CD14-positive monocyte (primary cell): ENCODE data around the gene HOXD11. TPM values are rescaled to one million over a fixed set of nuclear protein-coding genes. Genes with fewer than 3 reads are reported as not detected.

ENCODE experiments used
- DNase-seq, 3 donors: peaks; one replicate each; pipeline ENCODE4 v3.0.0-alpha.2; 2011 to 2022
- H2AFZ ChIP-seq: 2 replicates; pipeline ENCODE4 v1.6.0; 2012; ENCODE audit warnings: mild to moderate bottlenecking, low read depth, low read length, inconsistent platforms; ENCODE audit not compliant: insufficient read depth, poor library complexity, severe bottlenecking
- H3K27ac ChIP-seq, 2 donors: 1 replicate in 1 of 2; 2 replicates in 1 of 2; pipeline ENCODE4 v1.5.1; 2012 to 2013; ENCODE audit warnings: low read length in 2 of 2, control low read depth in 1 of 2, inconsistent platforms in 1 of 2, low read depth in 1 of 2, mild to moderate bottlenecking in 1 of 2
- H3K27me3 ChIP-seq, 2 donors: one replicate each; pipeline versions ENCODE4 v1.6.0 to v1.6.1; 2011 to 2013; ENCODE audit warnings: low read length in 2 of 2; ENCODE audit not compliant: control insufficient read depth in 2 of 2, insufficient read depth in 2 of 2
- H3K36me3 ChIP-seq, 2 donors: replicated peaks in 1 of 2; 1 replicate in 1 of 2; 2 replicates in 1 of 2; pipeline versions ENCODE4 v1.5.1 to v1.6.1; 2012 to 2013; ENCODE audit warnings: low read length in 2 of 2, control low read depth in 1 of 2, inconsistent platforms in 1 of 2, mild to moderate bottlenecking in 1 of 2; ENCODE audit not compliant: insufficient read depth in 2 of 2, control insufficient read depth in 1 of 2
- H3K4me1 ChIP-seq, 2 donors: 1 replicate in 1 of 2; 2 replicates in 1 of 2; pipeline versions ENCODE4 v1.5.1 to v1.6.1; 2012 to 2013; ENCODE audit warnings: low read length in 2 of 2, control low read depth in 1 of 2, inconsistent platforms in 1 of 2, mild to moderate bottlenecking in 1 of 2, moderate library complexity in 1 of 2; ENCODE audit not compliant: insufficient read depth in 2 of 2, control insufficient read depth in 1 of 2
- H3K4me2 ChIP-seq: replicated peaks from 2 replicates; pipeline ENCODE3; 2012; ENCODE audit warnings: low read length, moderate library complexity, mild to moderate bottlenecking; ENCODE audit not compliant: poor library complexity, severe bottlenecking; ENCODE audit errors: extremely low read depth
- H3K4me3 ChIP-seq, 3 experiments: fragments of 200-600 bp in 1 of 3; sonication (generic) in 1 of 3; replicated peaks in 1 of 3; 1 replicate in 2 of 3; 2 replicates in 1 of 3; pipeline ENCODE4 v1.5.1; 2011 to 2013; ENCODE audit warnings: low read length in 3 of 3, mild to moderate bottlenecking in 3 of 3, control low read depth in 2 of 3, low read depth in 2 of 3, inconsistent platforms in 1 of 3, moderate library complexity in 1 of 3
- H3K79me2 ChIP-seq: 2 replicates; pipeline ENCODE4 v1.6.0; 2012; ENCODE audit warnings: mild to moderate bottlenecking, control low read depth, inconsistent platforms, low read length, moderate library complexity; ENCODE audit not compliant: insufficient read depth
- H3K9ac ChIP-seq: 2 replicates; pipeline ENCODE4 v1.6.0; 2017; ENCODE audit warnings: low read length, mild to moderate bottlenecking; ENCODE audit not compliant: insufficient read depth, poor library complexity, severe bottlenecking
- H3K9me3 ChIP-seq, 2 donors: replicated peaks in 1 of 2; 1 replicate in 1 of 2; 2 replicates in 1 of 2; pipeline versions ENCODE4 v1.5.1 to v1.6.1; 2012 to 2013; ENCODE audit warnings: low read length in 2 of 2, control low read depth in 1 of 2; ENCODE audit not compliant: control insufficient read depth in 1 of 2, insufficient read depth in 1 of 2
- H4K20me1 ChIP-seq: 2 replicates; pipeline ENCODE4 v1.6.0; 2012; ENCODE audit warnings: mild to moderate bottlenecking, low read length, control low read depth, moderate library complexity; ENCODE audit not compliant: insufficient read depth
- H3K27ac Mint-ChIP-seq, 7 donors: one replicate each; pipeline ENCODE4 v1.8.0; 2020; ENCODE audit warnings: mild to moderate bottlenecking in 7 of 7, mixed read lengths in 7 of 7, moderate library complexity in 6 of 7, inconsistent platforms in 2 of 7
- H3K27me3 Mint-ChIP-seq, 3 donors: one replicate each; pipeline ENCODE4 v1.8.0; 2021 to 2022; ENCODE audit warnings: low read depth in 3 of 3, mild to moderate bottlenecking in 3 of 3, mixed read lengths in 3 of 3, moderate library complexity in 3 of 3, inconsistent platforms in 1 of 3
- H3K36me3 Mint-ChIP-seq, 2 donors: one replicate each; pipeline ENCODE4 v1.8.0; 2020; ENCODE audit warnings: mixed read lengths in 2 of 2, inconsistent platforms in 1 of 2, mild to moderate bottlenecking in 1 of 2
- H3K4me1 Mint-ChIP-seq: one replicate; pipeline ENCODE4 v1.8.0; 2020; ENCODE audit warnings: mild to moderate bottlenecking, mixed read lengths
- H3K4me3 Mint-ChIP-seq, 2 donors: one replicate each; pipeline ENCODE4 v1.8.0; 2020; ENCODE audit warnings: mild to moderate bottlenecking in 2 of 2, mixed read lengths in 2 of 2, moderate library complexity in 1 of 2
- H3K9me3 Mint-ChIP-seq, 7 donors: one replicate each; pipeline ENCODE4 v1.8.0; 2020 to 2022; ENCODE audit warnings: mixed read lengths in 7 of 7, mild to moderate bottlenecking in 6 of 7, moderate library complexity in 6 of 7, inconsistent platforms in 2 of 7
- CTCF ChIP-seq: fragments of 200-600 bp; IDR thresholded peaks from one replicate; pipeline ENCODE4 v1.8.0; 2022; ENCODE audit warnings: antibody characterized with exemption, mild to moderate bottlenecking
- WGBS: methylation state at CpG from one replicate; pipeline ENCODE4 v1.1.5; 2013; ENCODE audit warnings: missing lambda C conversion rate; ENCODE audit not compliant: insufficient coverage; 5-methylcytosine and 5-hydroxymethylcytosine counted together
- intact Hi-C, 2 donors: fragments of 100-400 bp; cut with micrococcal nuclease; formaldehyde crosslinking; loops; one replicate each; pipeline versions ENCODE4 v1.15.0 to v1.15.1; 2023
- polyA plus RNA-seq, 3 donors: library from polyadenylated mRNA; depleted of rRNA in 1 of 3; unstranded in 2 of 3; stranded (reverse) in 1 of 3; fragments of 300-500 nt in 2 of 3; fragments of >200 nt in 1 of 3; fragmentation: Illumina TruSeq in 2 of 3; gene quantifications; 1 replicate in 2 of 3; 2 replicates in 1 of 3; pipeline ENCODE4 v1.2.3, GENCODE V29; 2012 to 2021
- small RNA-seq: library from RNA; depleted of rRNA; stranded (forward); fragments of <200 nt; gene quantifications from one replicate; pipeline ENCODE3, GENCODE V24; 2012; ENCODE audit warnings: low read depth; ENCODE audit not compliant: insufficient read length

HOXD11 gene
- polyA plus RNA-seq, 3 donors, result not detected

GRCh38 chr2:176158855-176159662, 52.0 kb downstream of the HOXD11 start:
- Histone ChIP-seq H3K27me3 (peaks cover 86 to 100% of the 10 kb centered on the region in 2 donors), H3K36me3 (no peaks in the 10 kb centered on the region), H3K4me2 (no peak overlapping the region), H3K9me3 (peaks cover 4 to 41% of the 10 kb centered on the region in 2 donors), H2AFZ (no peak overlapping the region), H3K9ac (no peak overlapping the region), H3K79me2 (no peaks in the 10 kb centered on the region), H3K4me3 (no peak overlapping the region), H3K4me1 (no peaks in the 10 kb centered on the region), H4K20me1 (no peaks in the 10 kb centered on the region), H3K27ac (no peak overlapping the region)
- no peak for TF ChIP-seq CTCF
- H3K36me3 Mint-ChIP-seq, result peaks cover 0 to 6% of the 10 kb centered on the region in 2 donors
- H3K4me1 Mint-ChIP-seq, result peaks cover 9% of the 10 kb centered on the region
- intact Hi-C loops, result no loop called here
- no peak for DNase-seq
- peaks cover 0 to 42% (median 23%) of the 10 kb centered on the region in 7 donors for H3K9me3 Mint-ChIP-seq
- no peak overlapping the region for H3K27ac Mint-ChIP-seq
- peak overlapping the region in 1 of 2 donors; percentile 84 for H3K4me3 Mint-ChIP-seq
- 3% methylated on average over 29 of the region's 39 CpGs for WGBS
- peaks cover 95 to 100% (median 97%) of the 10 kb centered on the region in 3 donors for H3K27me3 Mint-ChIP-seq

Small RNAs within 50 kb of the gene (small RNA-seq; reads per million reads assigned to genes)
- not detected for gene MIR10B

Other genes with a start within 250 kb of the HOXD11 start
- gene LNPK, start 105.0 kb upstream of the HOXD11 start, polyA plus RNA-seq, result 10 to 100 TPM in 2 of 3 donors, 1 to 10 TPM in 1; 8.1 to 15.3 (median 11.7) TPM
- not detected for gene EVX2, start 23.3 kb upstream of the HOXD11 start, polyA plus RNA-seq
- gene HOXD13, start 14.6 kb upstream of the HOXD11 start, polyA plus RNA-seq, result not detected
- not detected for gene HOXD12, start 7.5 kb upstream of the HOXD11 start, polyA plus RNA-seq
- not detected for gene HOXD10, start 9.5 kb downstream of the HOXD11 start, polyA plus RNA-seq
- not detected for gene HOXD9, start 15.4 kb downstream of the HOXD11 start, polyA plus RNA-seq
- not detected for gene HOXD8, start 22.4 kb downstream of the HOXD11 start, polyA plus RNA-seq
- gene HOXD4, start 44.3 kb downstream of the HOXD11 start, polyA plus RNA-seq, result not detected
- not detected for gene HOXD3, start 50.0 kb downstream of the HOXD11 start, polyA plus RNA-seq
- not detected for gene HOXD1, start 81.4 kb downstream of the HOXD11 start, polyA plus RNA-seq
- 1 to 10 TPM; 7.6 to 9.8 (median 7.6) TPM for gene MTX2, start 162.2 kb downstream of the HOXD11 start, polyA plus RNA-seq